ENCODE measurements around the gene PLEKHA7.

DNA sequence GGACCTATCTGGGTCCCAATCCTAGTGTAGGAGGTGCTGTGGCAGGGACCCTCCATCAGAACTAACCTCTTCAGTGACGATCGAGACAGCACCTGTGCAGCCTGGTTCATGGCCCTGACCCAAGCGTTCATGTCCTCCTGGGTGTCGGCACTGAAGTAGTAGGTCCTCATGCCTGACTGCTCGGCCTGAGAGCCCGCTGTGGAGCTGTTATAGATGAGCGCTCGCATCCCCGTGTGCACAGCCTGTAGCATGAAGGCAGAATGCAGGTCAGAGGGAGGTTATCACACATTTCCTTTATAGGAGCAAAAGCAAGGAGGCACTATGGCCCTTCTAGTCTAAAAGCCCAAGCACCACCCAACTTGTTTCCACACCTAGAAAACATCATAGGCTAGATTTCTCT lies 172.7 kb downstream of the PLEKHA7 start:
- TF ChIP-seq, protein P1, sequence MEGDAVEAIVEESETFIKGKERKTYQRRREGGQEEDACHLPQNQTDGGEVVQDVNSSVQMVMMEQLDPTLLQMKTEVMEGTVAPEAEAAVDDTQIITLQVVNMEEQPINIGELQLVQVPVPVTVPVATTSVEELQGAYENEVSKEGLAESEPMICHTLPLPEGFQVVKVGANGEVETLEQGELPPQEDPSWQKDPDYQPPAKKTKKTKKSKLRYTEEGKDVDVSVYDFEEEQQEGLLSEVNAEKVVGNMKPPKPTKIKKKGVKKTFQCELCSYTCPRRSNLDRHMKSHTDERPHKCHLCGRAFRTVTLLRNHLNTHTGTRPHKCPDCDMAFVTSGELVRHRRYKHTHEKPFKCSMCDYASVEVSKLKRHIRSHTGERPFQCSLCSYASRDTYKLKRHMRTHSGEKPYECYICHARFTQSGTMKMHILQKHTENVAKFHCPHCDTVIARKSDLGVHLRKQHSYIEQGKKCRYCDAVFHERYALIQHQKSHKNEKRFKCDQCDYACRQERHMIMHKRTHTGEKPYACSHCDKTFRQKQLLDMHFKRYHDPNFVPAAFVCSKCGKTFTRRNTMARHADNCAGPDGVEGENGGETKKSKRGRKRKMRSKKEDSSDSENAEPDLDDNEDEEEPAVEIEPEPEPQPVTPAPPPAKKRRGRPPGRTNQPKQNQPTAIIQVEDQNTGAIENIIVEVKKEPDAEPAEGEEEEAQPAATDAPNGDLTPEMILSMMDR (IDR thresholded peaks at IDR 0.05) = no peak
- TF ChIP-seq POLR2A (IDR thresholded peaks at IDR 0.05) = no peak
